Measurements from ENCODE around the gene LINGO4.

GRCh38 chr1:151803915-151804314, 1.3 kb downstream of the LINGO4 start:
- no peak for TF ChIP-seq TAF1 (IDR thresholded peaks at IDR 0.05; ENCODE audit: borderline replicate concordance, low read depth, low read length)
- TF ChIP-seq POLR2A (IDR thresholded peaks at IDR 0.05; ENCODE audit: low read depth, low read length), result no peak
- no peak for TF ChIP-seq POLR2AphosphoS5 (IDR thresholded peaks at IDR 0.05; ENCODE audit: low read depth, low read length)
